HG03108 (cell line): ENCODE measurements around the gene NOXA1.

Experiments
- ATAC-seq: cut with Tn5 transposase; IDR thresholded peaks from one replicate; pipeline ENCODE4 v1.9.1; 2021; ENCODE audit warnings: moderate library complexity; ENCODE audit not compliant: unreplicated experiment

The NOXA1 gene

GRCh38 chr9:137427454-137428310 lies 4.5 kb downstream of the NOXA1 start:
- ATAC-seq, result no peak

GRCh38 chr9:137428311-137428630 lies 5.1 kb downstream of the NOXA1 start:
- ATAC-seq, result no peak

- ATAC-seq, result no peak
Measured at GRCh38 chr9:137428841-137429545, 5.8 kb downstream of the NOXA1 start.

- ATAC-seq, result no peak
Measured at GRCh38 chr9:137429546-137429890, 6.3 kb downstream of the NOXA1 start.

GRCh38 chr9:137429974-137430722 lies 7.0 kb downstream of the NOXA1 start:
- no peak for ATAC-seq

DNA sequence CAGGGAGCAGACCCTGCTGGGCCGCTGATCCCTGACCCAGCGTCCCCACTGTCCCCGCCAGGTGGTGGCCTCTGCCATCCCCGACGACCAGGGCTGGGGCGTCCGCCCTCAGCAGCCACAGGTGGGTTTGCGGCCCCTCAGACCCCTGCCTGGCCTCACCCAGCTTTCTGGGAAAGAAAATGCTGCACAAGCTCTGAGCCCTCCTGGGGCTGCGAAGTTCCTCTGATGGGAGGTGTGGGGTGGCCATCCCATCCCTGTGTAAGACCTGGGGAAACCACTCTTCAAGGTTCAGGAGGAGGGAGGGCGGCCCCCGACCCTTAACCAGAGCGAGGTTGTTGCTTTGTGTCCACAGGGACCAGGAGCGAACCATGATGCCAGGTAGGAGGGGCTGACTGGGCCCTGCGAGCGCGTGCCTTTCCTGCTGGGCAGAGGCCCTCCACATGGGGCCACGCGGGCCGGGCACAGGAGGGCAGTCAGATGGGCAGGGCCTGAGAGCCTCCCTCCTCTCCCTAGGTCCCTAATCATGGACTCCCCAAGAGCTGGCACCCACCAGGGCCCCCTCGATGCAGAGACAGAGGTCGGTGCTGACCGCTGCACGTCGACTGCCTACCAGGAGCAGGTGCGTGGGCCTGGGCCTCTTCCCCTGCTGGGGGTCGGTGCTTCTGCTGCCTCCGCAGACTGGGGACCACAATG lies 7.7 kb downstream of the NOXA1 start:
- ATAC-seq, result no peak

DNA sequence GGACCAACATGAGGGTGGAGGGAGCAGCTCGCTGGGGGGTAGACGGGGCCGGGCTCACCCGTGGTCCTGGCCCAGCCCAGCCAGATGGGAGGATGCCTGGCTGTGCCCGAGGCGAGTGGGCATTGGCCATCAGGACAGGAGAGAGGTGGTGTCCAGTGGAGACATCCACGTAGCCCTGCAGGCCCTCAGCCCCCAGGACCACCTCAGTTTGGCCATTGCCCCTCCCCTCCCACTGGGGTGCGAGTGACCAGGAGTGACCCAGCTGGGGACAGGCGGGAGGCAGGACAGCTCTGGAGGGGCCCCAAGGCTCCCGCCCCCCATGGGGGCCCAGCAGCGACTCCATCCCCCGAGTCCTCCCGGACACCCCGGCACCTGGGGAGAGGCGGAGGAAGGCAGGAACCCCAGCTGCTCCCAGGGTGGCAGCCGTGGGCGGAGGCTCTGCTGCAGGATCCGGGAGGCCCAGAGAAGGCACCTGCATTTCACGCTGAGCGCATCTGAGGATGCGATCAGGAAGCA lies 8.3 kb downstream of the NOXA1 start:
- ATAC-seq, result no peak

GRCh38 chr9:137432687-137433348 lies 9.6 kb downstream of the NOXA1 start:
- ATAC-seq, result no peak

GRCh38 chr9:137433349-137433915 lies 10.2 kb downstream of the NOXA1 start:
- ATAC-seq, result no peak

DNA sequence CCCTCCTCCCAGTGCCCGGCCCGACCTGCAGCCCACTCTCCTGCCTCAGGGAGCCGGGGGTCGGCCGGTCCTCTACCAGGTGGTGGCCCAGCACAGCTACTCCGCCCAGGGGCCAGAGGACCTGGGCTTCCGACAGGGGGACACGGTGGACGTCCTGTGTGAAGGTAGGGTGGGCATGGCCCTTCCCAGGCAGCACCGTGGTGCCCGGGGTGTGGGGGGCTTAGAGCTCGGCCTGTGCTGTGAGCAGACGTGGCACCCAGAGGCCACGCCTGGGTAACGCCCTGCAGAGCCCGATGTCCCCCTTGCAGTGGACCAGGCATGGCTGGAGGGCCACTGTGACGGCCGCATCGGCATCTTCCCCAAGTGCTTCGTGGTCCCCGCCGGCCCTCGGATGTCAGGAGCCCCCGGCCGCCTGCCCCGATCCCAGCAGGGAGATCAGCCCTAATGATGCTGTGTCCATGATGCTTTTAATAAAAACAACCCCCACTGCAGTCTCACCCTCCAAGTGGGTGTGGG lies 10.8 kb downstream of the NOXA1 start:
- ATAC-seq, result no peak

DNA sequence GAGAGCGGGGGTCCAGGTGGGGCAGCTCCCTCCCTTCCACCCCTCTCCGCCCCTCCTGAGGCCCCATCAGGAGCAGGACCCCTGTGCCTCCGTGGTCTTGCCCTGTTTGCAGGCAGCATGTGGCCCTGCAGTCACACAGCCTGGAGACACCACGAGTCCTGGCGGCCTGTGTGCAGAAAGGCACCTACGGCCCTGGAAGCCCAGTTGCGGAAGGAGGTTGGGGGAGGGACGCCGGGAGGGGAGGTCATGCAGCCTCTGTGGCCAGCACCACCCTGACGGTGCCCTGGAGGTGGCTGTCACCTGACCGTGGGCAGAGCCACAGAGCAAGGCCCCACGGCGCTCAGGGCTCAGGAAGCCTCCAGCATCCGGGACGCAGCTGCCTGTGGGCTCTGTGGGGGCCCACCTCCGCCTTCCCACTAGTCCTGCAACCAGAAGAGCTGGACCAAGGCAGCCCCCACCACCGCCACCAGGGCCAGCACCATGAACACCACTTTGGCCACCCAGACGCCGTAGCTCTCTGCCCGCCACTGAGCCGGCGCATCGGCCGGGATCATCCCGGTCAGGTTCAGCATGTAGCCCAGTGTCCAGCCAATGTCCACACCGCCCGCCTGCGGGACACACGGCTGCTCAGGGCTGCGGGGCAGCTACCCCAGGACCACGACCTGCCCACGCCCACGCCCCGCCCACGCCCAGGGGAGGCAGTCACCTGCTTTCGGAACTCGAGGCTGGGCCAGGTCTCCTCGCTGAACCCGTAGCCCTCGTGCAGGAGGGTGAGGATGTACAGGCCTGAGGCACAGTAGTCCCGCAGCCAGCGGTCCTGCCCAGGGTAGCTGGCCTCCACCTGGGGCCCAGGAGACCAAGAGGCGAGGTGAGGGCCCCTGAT lies 11.5 kb downstream of the NOXA1 start:
- ATAC-seq, result no peak

DNA sequence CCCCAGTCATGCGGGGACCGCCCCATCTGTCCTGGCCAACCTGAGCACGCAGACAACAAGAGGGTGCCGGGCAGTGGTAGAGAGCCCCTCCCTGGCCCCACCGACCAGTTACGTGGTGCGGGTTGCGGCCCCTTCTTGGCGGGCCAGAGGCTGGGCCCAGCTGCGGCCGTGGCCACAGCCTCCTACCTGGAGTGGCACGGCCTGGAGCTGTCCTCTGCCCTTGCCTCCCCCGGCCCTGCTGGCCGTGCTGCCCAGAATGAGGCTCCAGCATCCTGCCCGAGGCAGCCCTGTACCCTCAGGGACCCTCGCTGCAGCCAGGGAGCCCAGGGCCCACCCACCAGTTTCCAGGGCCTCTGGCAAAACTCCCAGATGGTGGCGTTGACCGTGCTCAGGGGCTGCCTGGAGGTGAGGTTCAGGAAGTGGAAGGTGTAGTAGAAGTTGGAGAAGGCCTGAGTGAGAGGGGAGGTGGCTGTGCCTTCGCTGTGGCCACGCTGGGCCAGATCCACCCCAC lies 12.2 kb downstream of the NOXA1 start:
- ATAC-seq, result no peak

DNA sequence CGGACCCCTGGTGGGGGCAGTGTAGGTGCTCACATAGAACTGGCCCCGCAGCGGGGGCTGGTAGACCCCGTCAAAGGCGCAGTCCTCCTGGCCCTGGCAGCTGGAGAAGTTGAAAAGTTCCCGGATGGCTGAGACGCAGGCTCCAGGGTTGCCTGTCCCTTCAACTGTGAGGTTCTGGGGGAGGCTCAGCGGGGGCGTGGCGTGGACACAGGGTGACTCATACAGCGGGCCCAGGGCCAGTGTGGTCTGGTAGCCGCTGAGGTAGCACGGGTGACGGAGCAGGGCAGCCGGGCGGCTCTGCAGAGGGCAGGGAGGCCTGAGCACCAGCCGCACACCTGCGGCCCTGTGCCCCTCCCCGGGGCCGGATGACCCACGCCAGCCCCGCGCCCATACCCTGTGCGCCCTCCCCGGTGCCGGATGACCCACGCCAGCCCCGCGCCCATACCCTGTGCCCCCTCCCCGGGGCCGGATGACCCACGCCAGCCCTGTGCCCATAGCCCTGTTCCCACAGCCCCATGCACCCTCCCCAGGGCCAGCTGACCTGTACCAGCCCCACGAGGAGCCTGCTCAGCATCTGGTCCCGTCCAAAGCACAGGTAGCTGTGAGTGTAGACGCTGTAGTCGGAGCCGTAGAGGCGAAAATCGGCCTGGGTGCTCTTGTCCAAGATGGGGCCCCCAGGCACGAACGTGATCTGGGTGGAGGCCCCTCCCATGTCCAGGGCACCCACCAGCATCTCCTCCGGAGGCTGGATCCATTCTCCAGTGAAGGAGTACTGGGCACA lies 13.0 kb downstream of the NOXA1 start:
- no peak for ATAC-seq

DNA sequence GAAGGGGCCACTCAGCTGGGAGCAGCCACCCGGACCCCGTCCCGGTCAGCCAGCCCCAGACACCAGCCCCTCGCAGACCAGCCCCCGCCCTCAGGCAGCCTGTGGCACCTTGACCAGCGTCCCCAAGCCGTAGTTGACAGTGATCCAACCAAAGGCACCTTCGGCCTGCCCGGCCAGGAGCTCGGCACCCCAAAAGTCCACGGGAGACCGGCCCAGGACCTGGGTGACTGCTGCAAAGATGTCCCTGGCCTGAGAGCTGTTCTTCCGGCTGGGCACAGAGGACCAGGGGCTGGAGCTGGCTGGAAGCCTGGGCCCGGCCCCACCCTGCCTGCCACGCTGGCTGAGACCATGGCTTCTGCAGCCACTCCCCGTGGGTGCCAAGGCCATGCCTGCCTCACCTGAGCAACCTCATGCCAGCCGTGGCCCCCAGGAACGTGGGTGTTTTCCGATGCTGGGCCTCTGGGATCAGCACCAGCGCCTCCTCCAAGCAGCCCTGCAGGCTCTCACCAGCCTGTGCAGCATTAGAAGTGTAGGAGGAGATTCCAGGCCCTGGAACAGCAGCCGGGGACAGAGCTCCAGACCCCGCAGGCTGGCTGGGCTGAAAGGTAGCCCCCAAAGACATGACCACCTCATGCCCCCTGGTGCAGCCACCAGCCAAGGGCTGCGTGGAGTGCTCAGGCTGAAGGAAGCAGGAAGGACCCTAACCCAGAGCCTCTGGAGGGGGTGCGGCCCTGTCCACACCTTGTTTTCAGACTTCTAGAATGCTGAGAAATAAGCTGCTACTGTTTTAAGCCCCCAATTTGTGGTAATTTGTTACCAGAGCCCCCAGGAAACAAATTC lies 13.8 kb downstream of the NOXA1 start:
- no peak for ATAC-seq

DNA sequence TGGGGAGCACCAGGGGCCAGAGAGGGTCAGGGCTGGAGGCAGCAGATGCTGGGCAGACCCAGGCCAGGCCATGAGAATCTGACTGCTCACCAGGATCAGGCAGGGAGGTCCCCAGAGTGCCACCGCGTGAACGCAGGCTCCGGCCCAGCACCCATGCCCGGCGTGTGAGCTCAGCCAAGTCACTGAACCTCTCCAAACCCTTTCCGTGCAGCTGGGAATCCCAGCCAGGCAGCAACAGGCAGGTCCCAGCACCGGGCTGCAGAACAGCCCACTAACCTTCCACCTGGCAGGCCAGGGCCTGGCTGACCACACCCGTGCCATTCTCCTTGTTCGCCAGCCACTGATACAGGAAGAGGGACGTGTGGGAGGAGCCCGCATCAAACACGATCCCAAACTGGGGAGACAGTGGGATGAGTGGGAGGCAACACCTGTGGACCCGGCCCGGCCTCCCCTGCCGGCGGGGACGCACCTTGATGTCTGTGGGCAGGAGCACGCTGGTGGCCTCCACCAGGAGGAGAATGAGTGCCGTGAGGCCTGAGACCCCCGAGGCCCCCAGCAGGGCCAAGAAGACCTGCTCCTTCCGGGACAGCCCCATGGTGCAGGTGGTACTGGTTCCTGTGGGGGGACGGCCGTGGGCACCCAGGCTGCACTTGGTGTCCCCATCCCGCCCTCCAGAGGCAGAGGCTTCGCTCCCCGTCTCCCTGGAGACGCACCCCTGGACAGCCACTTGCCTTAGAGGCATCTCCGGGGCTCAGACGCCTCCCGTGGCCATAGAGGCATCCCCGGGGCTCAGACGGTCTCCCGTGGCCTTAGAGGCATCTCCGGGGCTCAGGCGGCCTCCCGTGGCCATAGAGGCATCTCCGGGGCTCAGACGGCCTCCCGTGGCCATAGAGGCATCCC lies 14.7 kb downstream of the NOXA1 start:
- ATAC-seq, result no peak

- ATAC-seq, result no peak
Measured at GRCh38 chr9:137438591-137439157, 15.5 kb downstream of the NOXA1 start.
